Upper lobe of right lung (tissue), 1 donor: ENCODE data around the gene SLC9A2. TPM values are rescaled to one million over a fixed set of nuclear protein-coding genes. Genes with fewer than 3 reads are reported as not detected.

Source experiments
- ATAC-seq: fragments of 200-7000 bp; cut with Tn5 transposase; one replicate; pipeline ENCODE4 v1.9.1; 2020; ENCODE audit warnings: mild to moderate bottlenecking, moderate library complexity
- DNase-seq: peaks from one replicate; pipeline ENCODE4 v3.0.0-alpha.2; 2020
- H3K27ac ChIP-seq: fragments of 200-600 bp; one replicate; pipeline ENCODE4 v1.8.0; 2022
- H3K27me3 ChIP-seq: fragments of 200-600 bp; one replicate; pipeline ENCODE4 v1.8.0; 2022; ENCODE audit warnings: mild to moderate bottlenecking
- H3K36me3 ChIP-seq: fragments of 200-600 bp; one replicate; pipeline ENCODE4 v1.8.0; 2022
- H3K4me1 ChIP-seq: fragments of 200-600 bp; one replicate; pipeline ENCODE4 v1.8.0; 2022
- H3K4me3 ChIP-seq: fragments of 200-600 bp; one replicate; pipeline ENCODE4 v1.8.0; 2022; ENCODE audit warnings: mild to moderate bottlenecking
- H3K9me3 ChIP-seq: fragments of 200-600 bp; one replicate; pipeline ENCODE4 v1.8.0; 2022
- intact Hi-C: fragments of 100-400 bp; cut with DNase I; formaldehyde crosslinking; loops from one replicate; pipeline ENCODE4 v1.11.0; 2022
- total RNA-seq: library from RNA; stranded (reverse); fragmentation: NEBNext Ultra II Directional; extraction: Animal tissue kit (Norgen Biotek cat#: 25700); gene quantifications from one replicate; pipeline ENCODE4 v1.2.1, GENCODE V29; 2021
- TF ChIP-seq, protein P1 (sequence below): fragments of 200-600 bp; IDR thresholded peaks from one replicate; pipeline ENCODE4 v1.8.0; 2022; ENCODE audit warnings: antibody characterized with exemption
- donor health status: DM: no; HTN: yes; CAD: no; lungs with severe emphysema.

The SLC9A2 gene
- total RNA-seq, 1 donor from 2014 or later = 0.58 TPM

DNA sequence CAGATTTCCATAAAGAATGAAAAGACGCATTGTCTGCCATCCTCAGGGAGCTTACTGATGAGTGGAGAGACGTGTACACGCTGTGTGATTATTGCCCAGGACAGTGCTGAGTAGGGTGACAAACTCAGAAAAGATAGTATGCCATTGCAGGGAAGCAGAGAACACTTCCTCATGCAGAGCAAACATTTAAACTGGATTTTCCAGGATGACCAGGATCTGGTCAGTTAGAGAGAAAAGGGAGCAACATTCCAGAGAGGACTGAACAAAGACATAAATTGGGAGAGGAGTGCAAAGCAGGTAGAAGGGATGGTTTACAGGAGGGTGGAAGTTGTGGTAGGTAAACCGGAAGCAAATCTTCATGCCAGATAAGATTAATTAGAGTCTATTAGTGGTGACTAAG, 2.3 kb downstream of the SLC9A2 start:
- intact Hi-C loops = no loop called here
- peaks cover 55% of the 10 kb centered on the region for H3K27me3 ChIP-seq
- H3K9me3 ChIP-seq = no peaks in the 10 kb centered on the region
- peaks cover 16% of the 10 kb centered on the region for H3K4me1 ChIP-seq
- H3K4me3 ChIP-seq = no peak overlapping the region
- no peak for DNase-seq
- H3K36me3 ChIP-seq = no peaks in the 10 kb centered on the region
- ATAC-seq = no peak
- TF ChIP-seq, protein P1, sequence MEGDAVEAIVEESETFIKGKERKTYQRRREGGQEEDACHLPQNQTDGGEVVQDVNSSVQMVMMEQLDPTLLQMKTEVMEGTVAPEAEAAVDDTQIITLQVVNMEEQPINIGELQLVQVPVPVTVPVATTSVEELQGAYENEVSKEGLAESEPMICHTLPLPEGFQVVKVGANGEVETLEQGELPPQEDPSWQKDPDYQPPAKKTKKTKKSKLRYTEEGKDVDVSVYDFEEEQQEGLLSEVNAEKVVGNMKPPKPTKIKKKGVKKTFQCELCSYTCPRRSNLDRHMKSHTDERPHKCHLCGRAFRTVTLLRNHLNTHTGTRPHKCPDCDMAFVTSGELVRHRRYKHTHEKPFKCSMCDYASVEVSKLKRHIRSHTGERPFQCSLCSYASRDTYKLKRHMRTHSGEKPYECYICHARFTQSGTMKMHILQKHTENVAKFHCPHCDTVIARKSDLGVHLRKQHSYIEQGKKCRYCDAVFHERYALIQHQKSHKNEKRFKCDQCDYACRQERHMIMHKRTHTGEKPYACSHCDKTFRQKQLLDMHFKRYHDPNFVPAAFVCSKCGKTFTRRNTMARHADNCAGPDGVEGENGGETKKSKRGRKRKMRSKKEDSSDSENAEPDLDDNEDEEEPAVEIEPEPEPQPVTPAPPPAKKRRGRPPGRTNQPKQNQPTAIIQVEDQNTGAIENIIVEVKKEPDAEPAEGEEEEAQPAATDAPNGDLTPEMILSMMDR = no peak
- no peak overlapping the region for H3K27ac ChIP-seq

DNA sequence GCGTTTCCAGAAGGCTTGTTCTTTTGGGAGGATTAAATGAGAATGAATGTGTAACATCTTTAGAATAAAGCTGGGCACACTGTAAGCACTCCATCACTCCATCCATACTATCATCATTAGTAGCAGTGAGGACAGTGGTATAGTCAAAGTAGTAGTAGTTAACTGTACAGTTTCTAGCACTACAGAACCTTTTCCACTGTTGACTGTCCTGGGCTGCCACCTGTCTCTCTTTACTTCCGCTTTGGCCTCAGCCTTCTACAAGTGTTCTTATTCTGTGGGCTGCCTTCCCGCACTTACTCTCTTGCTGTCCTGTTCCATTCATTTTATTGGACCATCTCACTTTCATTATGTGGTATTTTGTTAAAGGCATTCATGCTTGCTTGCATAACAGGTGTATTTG, 3.3 kb downstream of the SLC9A2 start:
- peaks cover 16% of the 10 kb centered on the region for H3K4me1 ChIP-seq
- TF ChIP-seq, protein P1 = no peak
- intact Hi-C loops = no loop called here
- H3K36me3 ChIP-seq = no peaks in the 10 kb centered on the region
- H3K9me3 ChIP-seq = no peaks in the 10 kb centered on the region
- H3K27ac ChIP-seq = no peak overlapping the region
- peaks cover 47% of the 10 kb centered on the region for H3K27me3 ChIP-seq
- ATAC-seq (no peak), DNase-seq (no peak)
- H3K4me3 ChIP-seq = no peak overlapping the region

DNA sequence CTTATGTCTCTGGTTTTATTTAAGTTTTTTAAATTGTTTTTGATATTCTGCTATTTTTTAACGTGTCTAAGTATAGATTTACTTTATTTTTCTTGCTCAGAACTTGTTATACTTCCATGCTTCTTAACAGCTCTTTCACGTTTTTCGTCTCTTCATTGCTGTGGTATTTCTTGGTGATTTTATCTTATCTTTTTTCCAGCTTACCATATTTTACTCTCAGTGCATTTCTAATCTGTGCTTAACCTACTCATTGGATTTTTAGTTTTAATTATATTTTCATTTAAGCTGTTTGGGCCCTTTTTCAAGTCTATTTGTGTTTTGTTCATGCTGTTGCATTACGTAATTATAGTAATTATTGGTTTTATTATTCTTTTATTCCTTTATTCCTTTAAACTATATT, 11.1 kb downstream of the SLC9A2 start:
- intact Hi-C loops = no loop called here
- no peak for ATAC-seq
- no peaks in the 10 kb centered on the region for H3K27me3 ChIP-seq
- no peak overlapping the region for H3K4me3 ChIP-seq
- no peaks in the 10 kb centered on the region for H3K36me3 ChIP-seq
- no peak for DNase-seq
- no peak overlapping the region for H3K27ac ChIP-seq
- H3K9me3 ChIP-seq = no peaks in the 10 kb centered on the region
- H3K4me1 ChIP-seq = no peaks in the 10 kb centered on the region
- TF ChIP-seq, protein P1 = no peak

DNA sequence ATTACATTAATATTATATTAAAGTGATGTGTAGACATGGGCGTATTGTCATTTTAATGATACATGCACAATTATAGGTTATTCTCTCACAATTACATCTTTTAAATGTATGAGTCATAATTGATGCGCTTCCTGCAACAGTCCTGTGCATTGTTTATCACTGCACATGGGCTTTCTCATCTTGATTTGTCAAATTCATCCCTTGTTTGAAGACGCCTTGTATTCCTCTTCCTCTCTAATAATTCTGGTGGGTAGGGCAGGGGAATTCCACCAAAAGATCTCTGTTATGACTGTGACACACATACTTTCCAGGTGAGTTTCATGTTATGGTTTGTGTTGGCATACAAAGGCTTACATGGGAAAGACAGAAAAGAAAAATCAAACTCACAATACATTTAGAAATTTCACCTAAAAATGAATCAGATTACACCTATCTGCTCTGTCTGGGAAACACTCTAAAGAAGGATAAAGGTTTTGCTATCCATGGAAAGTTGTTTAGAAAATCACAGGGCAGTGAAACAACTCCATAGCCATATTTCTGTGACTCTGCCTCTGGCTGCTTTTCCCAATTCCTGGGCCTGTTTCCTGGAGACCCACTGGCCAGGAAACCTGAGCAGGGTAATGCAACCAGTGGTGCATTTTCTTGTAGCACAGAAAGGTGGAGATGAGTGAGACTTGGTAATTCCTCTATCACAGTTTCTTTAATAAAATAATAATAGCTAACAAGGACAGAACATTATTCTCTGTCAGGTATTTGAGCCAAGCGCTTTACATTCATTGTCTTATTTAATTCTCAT, 13.2 kb downstream of the SLC9A2 start:
- no peaks in the 10 kb centered on the region for H3K4me1 ChIP-seq
- intact Hi-C loops = no loop called here
- no peaks in the 10 kb centered on the region for H3K27me3 ChIP-seq
- DNase-seq (no peak), ATAC-seq (no peak)
- TF ChIP-seq, protein P1 = no peak
- no peaks in the 10 kb centered on the region for H3K36me3 ChIP-seq
- no peaks in the 10 kb centered on the region for H3K9me3 ChIP-seq
- H3K4me3 ChIP-seq = no peak overlapping the region
- H3K27ac ChIP-seq = no peak overlapping the region

DNA sequence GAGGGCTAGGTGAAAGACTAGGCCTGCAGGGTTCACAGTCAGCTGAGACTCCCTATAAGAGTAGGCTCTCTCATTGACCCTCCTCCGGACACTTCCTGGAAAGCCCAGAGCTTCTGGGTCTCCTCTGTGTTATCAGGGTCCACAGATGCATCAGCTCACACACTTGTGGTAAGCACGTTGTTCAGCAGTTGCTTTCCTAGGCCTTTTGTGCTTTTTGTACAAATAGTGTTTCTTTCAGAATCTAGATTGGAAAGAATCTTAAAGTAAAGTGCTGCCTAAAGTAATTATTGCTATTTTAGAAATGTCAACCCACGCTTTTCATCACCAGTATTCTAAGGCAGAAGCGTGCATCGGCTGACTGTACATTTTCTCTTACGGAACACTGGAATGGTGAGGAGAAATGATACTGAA, 15.5 kb downstream of the SLC9A2 start:
- H3K4me1 ChIP-seq = no peaks in the 10 kb centered on the region
- intact Hi-C loops = no loop called here
- H3K27ac ChIP-seq = no peak overlapping the region
- TF ChIP-seq, protein P1 = no peak
- H3K9me3 ChIP-seq = no peaks in the 10 kb centered on the region
- H3K36me3 ChIP-seq = no peaks in the 10 kb centered on the region
- ATAC-seq (no peak), DNase-seq (no peak)
- H3K4me3 ChIP-seq = no peak overlapping the region
- H3K27me3 ChIP-seq = no peaks in the 10 kb centered on the region
